Activated CD8-positive, alpha-beta memory T cell treated with anti-CD3 and anti-CD28 coated beads, Interleukin-2, amount 50 U/mL, for 24 hours (primary cell): ENCODE results near the gene HAGHL.
"Not testable (repeated sequence)": the region's sequence is repeated elsewhere in the genome, so short reads cannot be mapped to it uniquely, and the experiment has no call there.

ENCODE experiments used
- DNase-seq: peaks from one replicate; pipeline ENCODE4 v3.0.0-alpha.2; 2020; ENCODE audit errors: extremely low read depth

The HAGHL gene

DNA sequence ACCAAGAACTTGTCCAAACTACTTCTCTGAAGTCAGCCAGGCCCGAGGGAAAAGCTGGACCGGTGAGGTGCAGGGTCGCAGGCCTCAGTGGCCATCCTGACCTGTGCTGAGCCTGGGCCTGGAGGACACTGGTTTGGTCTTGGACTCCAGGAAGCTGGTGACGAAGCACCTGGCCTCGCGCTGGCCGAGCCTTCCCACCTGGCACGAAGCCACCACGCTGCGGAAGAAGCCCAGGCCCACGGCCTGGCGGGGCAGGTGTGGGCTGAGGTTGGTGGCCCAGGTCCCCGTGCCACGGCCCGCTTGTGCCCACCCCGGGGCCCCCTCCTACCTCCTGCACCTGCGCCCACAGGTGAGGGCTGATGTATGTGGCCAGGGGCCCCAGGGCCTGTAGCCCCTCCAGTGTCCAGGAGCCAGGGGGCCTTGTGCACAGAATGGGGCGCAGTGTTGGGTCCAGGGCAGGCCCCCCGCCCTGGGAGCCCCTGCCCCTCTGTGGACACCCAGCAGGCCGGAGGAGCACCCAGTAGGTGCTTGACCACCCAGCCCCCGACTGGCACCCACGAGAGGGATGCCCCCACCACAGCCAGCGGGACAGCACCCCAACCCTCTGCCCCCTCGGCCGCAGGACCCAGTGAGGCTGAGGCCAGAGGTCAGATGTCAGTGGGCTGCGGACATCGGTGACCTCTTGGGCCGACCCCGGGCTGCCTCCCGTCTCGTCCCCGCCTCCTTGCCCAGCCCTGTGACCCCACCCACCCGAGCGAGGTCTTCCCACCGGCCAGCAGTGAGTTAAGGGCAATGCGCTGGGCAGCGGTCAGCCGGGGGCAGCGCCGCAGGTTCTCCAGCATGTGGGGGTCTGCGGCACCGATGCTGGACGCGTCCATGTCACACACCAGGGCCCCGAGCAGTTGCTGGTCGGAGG lies 47.4 kb downstream of the HAGHL start:
- no peak for DNase-seq

DNA sequence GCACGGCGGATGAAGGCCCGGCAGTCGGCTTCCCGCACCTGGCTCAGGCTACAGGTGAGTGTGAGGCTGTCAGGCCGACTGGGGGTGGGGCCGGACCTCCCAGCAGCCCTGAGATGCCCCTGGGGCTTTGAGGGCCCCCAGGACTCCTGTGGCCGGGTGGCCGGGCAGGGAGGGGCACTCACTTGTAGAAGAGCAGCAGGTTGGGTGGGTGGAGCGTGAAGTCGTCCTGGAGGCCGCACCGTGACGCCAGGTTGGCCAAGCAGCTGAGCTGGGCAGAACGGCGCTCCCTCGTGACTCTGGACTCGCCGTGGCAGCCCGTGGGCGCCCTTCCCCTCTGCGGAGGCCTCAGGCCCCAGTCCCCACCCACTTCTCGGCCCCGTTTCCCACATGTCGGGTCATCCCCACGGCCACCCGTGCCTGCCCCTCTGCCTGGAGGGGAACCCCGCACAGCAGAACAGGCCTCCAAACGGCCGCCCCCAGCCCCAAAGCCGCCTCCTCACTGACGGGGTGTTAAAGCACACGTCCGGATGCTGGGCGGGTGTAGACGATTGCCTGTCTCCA lies 48.4 kb downstream of the HAGHL start:
- no peak for DNase-seq

DNA sequence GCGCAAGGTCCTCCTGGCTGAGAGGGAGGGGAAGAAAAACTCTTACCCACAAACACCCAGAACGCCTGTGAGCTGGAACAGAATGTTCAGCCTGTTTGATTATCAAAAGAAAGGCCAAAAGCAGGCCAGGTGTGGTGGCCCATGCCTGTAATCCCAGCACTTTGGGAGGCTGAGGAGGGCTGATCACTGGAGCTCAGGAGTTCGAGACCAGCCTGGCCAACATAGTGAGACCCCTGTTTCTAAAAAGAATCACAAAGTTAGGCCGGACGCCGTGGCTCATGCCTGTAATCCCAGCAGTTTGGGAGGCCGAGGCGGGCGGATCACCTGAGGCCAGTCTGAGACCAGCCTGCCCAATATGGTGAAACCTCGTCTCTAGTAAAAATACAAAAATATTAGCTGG lies 49.4 kb downstream of the HAGHL start:
- DNase-seq: not testable (repeated sequence)

DNA sequence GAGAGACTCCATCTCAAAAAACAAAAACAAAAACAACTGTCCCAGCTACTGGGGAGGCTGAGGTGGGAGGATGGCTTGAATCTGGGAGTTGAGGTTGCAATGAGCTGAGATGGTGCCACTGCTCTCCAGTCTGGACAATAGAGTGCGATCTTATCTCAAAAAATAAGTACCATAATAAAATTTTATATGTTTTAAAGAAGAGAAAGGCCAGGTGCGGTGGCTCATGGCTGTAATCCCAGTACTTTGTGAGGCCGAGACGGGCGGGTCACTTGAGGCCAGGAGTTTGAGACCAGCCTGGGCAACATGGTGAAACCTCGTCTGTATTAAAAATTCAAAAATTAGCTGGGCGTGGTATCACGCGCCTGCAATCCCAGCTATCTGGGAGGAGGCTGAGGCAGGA lies 49.9 kb downstream of the HAGHL start:
- no peak for DNase-seq

DNA sequence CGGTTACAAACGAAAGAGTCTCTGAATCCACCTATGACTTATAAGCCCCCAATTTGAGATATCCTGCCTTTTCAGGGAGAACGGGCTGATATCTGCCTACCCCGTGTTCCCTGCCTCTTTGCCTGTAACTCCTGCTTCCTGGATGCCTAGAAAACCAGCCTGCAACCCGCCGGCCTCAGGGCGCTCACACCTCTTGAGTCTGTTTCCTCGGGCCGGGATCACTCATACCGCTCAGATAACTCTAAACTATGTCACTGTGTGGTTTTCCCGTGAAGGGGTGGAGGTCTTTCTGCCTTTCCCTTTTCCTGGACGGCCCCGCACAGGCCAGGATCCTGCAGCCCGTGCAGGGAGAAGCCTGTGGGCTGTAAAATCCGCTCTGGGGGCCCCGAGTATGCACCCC lies 50.9 kb downstream of the HAGHL start:
- DNase-seq: no peak

DNA sequence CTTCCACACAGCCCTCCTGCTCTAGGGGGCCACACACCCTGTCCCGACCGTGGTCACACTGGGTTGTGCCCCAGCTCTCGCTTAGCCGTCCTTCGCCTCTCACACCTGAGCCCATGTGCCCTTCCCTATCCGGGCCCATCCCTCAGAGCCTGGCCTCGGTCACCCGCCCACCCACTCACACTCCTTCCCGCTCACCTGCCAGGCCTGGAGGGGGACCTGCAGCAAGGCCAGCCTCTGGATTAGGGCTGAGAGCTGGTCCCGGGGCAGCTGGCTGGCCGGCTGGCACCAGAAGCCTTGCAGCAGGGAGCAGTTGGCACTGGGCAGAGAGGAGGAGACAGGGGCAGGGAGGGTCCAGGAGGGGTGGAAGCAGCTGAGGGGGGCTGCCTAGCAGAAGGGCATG lies 51.5 kb downstream of the HAGHL start:
- DNase-seq: no peak

DNA sequence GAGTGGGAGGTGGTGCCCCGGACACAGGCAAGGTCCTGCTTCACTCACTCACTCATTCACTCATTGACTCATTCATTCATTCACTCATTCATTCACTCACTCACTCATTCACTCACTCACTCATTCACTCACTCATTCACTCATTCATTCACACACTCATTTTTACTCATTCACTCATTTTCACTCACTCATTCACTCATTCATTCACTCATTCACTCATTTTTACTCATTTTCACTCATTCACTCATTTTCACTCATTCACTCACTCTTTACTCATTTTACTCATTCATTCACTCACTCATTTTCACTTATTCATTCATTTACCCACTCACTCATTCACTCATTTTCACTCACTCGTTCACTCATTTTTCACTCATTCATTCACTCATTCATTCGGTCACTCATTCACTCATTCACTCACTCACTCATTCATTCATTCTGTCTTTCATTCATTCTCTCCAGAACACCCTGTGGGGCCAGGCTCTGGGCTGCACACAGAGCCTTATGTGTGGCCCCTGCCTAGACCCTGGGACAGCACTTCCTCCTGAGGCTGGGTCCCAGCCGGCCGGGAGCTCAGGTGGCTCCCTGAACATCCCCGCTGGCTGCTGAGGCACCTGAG lies 52.1 kb downstream of the HAGHL start:
- no peak for DNase-seq
